Retinal pigment epithelial cell (primary cell): ENCODE results near the gene HAUS3.

Source experiments
- DNase-seq: peaks from one replicate; pipeline ENCODE4 v3.0.0-alpha.2; 2010; ENCODE audit warnings: low read depth
- H3K4me3 ChIP-seq: 2 replicates; pipeline ENCODE4 v1.5.1; 2011; ENCODE audit warnings: mild to moderate bottlenecking, low read length, control low read depth, moderate library complexity
- TF ChIP-seq, protein P1 (sequence below): conservative IDR thresholded peaks from 2 replicates; pipeline ENCODE4 v1.5.1; 2011; ENCODE audit warnings: low read depth, low read length, control low read depth, inconsistent platforms

The HAUS3 gene

GRCh38 chr4:2266821-2267220 lies 24.9 kb upstream of the HAUS3 start:
- no peak for DNase-seq
- TF ChIP-seq, protein P1, sequence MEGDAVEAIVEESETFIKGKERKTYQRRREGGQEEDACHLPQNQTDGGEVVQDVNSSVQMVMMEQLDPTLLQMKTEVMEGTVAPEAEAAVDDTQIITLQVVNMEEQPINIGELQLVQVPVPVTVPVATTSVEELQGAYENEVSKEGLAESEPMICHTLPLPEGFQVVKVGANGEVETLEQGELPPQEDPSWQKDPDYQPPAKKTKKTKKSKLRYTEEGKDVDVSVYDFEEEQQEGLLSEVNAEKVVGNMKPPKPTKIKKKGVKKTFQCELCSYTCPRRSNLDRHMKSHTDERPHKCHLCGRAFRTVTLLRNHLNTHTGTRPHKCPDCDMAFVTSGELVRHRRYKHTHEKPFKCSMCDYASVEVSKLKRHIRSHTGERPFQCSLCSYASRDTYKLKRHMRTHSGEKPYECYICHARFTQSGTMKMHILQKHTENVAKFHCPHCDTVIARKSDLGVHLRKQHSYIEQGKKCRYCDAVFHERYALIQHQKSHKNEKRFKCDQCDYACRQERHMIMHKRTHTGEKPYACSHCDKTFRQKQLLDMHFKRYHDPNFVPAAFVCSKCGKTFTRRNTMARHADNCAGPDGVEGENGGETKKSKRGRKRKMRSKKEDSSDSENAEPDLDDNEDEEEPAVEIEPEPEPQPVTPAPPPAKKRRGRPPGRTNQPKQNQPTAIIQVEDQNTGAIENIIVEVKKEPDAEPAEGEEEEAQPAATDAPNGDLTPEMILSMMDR: no peak
- H3K4me3 ChIP-seq: no peak overlapping the region

DNA sequence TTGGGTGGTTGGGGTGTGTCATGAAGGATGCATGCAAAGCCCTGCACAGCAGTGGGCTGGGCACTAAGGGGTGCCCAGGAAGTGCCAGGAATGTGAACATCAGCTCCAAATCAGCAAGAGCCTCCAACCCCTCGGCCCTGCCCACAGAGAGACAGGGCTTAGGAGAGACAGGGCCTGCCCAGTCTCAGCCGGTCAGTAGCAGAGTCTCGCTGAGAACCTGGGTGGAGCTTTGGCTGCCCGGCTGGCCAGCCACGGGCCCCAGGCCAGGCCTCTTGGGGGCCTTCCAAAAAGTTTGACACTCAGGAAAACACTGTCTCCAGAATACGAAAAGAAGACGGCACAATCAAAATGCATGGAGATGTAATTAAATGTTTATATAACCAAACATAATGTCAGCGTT lies 24.3 kb upstream of the HAUS3 start:
- DNase-seq: no peak
- no peak overlapping the region for H3K4me3 ChIP-seq
- TF ChIP-seq, protein P1: no peak

GRCh38 chr4:2265113-2266110 lies 23.5 kb upstream of the HAUS3 start:
- TF ChIP-seq, protein P1: peak; percentile 7
- DNase-seq: no peak
- H3K4me3 ChIP-seq: no peak overlapping the region

DNA sequence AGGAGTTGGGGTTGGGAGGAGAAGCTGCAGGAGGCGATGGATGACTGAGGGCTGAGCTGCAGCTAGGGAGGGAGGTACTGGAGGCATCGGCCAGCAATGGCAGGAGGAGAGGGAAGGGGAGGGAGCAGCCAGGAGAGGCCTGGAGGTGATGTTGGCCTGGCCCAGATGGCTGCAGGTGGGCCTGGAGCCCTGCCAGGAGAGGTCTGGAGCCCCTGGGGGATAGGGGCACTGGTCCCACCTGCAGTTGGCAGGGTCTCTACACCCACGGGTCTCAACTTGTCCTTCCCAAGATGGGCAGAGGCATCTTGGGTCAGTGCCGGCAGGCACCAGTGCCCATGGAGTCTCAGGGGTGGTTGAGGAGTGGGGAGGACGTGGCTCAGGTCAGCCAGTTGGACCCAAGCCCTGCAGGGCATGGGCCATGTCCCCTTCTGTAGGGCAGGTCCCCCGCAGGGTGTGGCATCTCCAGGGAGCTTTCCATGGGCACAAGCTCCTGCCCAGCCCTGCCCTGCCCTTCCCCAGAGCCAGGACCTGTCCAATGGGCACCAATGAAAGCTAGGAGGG lies 22.6 kb upstream of the HAUS3 start:
- TF ChIP-seq, protein P1: no peak
- no peak for DNase-seq
- H3K4me3 ChIP-seq: no peak overlapping the region

- TF ChIP-seq, protein P1: no peak
- DNase-seq: no peak
- H3K4me3 ChIP-seq: no peak overlapping the region
These were observed 22.0 kb upstream of the HAUS3 start for GRCh38 chr4:2263926-2264321.

GRCh38 chr4:2262944-2263250 lies 21.0 kb upstream of the HAUS3 start:
- peak overlapping the region; percentile 55 for H3K4me3 ChIP-seq
- TF ChIP-seq, protein P1: no peak
- DNase-seq: no peak
